Astrocyte (in vitro differentiated cells and primary cell): Measurements from ENCODE around the gene ST14.

Experiments
- EZH2 ChIP-seq: IDR thresholded peaks from 2 replicates; pipeline ENCODE4 v1.6.1; 2012; ENCODE audit warnings: mild to moderate bottlenecking, low read length, inconsistent platforms; ENCODE audit not compliant: insufficient read depth
- TF ChIP-seq, protein P1 (sequence below): IDR thresholded peaks from 2 replicates; pipeline ENCODE4 v1.5.1; 2011; ENCODE audit warnings: low read depth, mild to moderate bottlenecking, inconsistent platforms, low read length, moderate library complexity; ENCODE audit not compliant: insufficient read depth

DNA sequence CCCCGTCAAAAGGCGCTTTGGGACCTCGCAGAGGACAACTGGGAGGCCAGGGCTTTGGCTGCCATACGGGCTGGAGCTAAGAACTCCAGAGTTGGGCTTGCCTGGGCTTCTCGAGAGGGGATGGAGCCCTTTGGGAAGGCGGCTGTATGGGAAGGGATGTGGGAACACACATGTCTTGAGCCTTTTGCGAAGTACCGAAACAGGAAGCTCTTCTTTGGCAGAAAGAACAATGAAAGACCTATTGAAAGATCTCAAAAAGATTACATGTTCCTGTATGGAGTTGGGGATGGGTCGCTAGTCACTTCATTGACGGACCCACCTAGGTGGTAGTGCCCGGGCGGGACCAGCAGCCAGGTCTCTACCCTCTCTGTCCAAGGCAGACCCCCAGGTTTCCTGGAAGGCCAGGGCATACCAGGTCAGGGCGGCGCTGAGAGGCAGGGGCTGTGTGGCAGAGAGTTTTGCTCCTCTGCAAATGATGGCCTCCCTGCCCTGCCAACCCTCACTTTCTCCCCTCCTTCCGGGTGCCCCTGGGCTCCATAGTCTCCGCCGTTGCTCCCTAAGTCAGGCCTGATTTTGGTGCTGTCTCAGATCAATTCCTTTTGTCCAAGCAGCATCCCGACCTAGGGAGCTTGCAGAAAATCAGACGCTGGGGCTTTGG lies 1.0 kb downstream of the ST14 start:
- TF ChIP-seq, protein P1, sequence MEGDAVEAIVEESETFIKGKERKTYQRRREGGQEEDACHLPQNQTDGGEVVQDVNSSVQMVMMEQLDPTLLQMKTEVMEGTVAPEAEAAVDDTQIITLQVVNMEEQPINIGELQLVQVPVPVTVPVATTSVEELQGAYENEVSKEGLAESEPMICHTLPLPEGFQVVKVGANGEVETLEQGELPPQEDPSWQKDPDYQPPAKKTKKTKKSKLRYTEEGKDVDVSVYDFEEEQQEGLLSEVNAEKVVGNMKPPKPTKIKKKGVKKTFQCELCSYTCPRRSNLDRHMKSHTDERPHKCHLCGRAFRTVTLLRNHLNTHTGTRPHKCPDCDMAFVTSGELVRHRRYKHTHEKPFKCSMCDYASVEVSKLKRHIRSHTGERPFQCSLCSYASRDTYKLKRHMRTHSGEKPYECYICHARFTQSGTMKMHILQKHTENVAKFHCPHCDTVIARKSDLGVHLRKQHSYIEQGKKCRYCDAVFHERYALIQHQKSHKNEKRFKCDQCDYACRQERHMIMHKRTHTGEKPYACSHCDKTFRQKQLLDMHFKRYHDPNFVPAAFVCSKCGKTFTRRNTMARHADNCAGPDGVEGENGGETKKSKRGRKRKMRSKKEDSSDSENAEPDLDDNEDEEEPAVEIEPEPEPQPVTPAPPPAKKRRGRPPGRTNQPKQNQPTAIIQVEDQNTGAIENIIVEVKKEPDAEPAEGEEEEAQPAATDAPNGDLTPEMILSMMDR: no peak
- TF ChIP-seq EZH2: peak; percentile 91
